GM12872 (cell line): ENCODE measurements around the gene SLC11A2.

Experiments
- TF ChIP-seq, protein P1 (sequence below): IDR thresholded peaks from 3 replicates; pipeline ENCODE4 v1.5.1; 2011; ENCODE audit warnings: low read depth, mild to moderate bottlenecking, low read length, moderate library complexity; ENCODE audit not compliant: insufficient read depth

Gene SLC11A2

GRCh38 chr12:51062631-51063397, 36.6 kb upstream of the SLC11A2 start:
- TF ChIP-seq, protein P1, sequence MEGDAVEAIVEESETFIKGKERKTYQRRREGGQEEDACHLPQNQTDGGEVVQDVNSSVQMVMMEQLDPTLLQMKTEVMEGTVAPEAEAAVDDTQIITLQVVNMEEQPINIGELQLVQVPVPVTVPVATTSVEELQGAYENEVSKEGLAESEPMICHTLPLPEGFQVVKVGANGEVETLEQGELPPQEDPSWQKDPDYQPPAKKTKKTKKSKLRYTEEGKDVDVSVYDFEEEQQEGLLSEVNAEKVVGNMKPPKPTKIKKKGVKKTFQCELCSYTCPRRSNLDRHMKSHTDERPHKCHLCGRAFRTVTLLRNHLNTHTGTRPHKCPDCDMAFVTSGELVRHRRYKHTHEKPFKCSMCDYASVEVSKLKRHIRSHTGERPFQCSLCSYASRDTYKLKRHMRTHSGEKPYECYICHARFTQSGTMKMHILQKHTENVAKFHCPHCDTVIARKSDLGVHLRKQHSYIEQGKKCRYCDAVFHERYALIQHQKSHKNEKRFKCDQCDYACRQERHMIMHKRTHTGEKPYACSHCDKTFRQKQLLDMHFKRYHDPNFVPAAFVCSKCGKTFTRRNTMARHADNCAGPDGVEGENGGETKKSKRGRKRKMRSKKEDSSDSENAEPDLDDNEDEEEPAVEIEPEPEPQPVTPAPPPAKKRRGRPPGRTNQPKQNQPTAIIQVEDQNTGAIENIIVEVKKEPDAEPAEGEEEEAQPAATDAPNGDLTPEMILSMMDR: no peak

- TF ChIP-seq, protein P1: no peak
Observed at GRCh38 chr12:51059086-51059485, 32.9 kb upstream of the SLC11A2 start.

DNA sequence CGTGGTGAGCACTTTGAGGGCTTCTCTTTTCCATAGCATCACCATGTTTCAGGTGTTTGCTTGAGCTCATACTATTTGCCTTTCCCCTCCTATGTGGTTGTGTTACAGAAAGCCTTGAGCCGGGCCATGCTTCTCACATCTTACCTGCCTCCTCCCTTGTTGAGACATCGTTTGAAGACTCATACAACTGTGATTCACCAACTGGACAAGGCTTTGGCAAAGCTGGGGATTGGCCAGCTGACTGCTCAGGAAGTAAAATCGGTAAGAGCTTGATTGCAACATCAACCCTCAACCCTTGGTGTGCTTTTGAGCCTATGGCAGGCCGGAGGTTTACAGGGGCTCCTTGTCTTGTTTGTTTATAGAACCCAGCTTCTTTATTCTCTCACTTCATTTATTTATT, 30.1 kb upstream of the SLC11A2 start:
- TF ChIP-seq, protein P1: no peak

DNA sequence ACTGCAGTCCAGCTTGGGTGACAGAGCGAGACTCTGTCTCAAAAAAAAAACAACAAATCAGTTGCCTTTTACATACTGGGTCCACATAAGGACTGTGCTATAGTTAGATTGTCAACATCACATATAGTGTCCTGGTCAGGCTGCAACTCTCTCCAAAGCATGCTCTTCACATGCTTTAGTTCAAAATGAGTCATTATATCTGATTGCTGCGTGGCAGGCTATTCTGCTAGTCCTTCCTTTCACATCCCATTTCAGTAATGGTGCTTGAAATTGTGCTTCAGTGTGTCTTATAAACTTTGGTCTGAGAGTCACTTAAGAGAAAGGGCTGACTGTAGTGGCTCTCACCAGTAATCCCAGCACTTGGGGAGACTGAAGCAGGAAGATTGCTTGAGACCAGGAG, 28.9 kb upstream of the SLC11A2 start:
- TF ChIP-seq, protein P1: no peak

- TF ChIP-seq, protein P1: no peak
Observed at GRCh38 chr12:51051787-51052186, 25.6 kb upstream of the SLC11A2 start.

DNA sequence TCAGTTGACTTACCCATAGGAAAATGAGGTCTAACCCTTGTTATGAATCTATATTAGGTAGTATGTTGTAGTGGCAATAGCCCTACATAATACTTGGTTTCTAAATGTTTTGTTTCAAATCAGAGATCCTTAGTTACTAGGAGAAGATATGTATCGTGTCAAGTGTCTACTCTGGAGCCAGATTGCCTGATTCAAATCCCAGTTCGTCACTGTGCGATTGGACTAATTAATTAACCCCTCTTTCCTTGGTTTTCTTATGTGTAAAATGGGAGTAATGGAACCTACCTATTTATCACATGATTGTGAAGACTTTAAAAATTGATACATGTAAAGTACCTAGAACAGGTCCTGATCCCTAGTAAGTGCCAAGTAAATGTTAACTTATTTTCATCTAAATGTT, 23.3 kb upstream of the SLC11A2 start:
- TF ChIP-seq, protein P1: no peak

- TF ChIP-seq, protein P1: no peak
Observed at GRCh38 chr12:51048661-51049251, 22.6 kb upstream of the SLC11A2 start.
